HG03460 (cell line): Measurements from ENCODE around the gene ARHGEF10L.

ENCODE experiments used
- ATAC-seq: cut with Tn5 transposase; IDR thresholded peaks from one replicate; pipeline ENCODE4 v1.9.1; 2021; ENCODE audit not compliant: unreplicated experiment

ARHGEF10L gene

DNA sequence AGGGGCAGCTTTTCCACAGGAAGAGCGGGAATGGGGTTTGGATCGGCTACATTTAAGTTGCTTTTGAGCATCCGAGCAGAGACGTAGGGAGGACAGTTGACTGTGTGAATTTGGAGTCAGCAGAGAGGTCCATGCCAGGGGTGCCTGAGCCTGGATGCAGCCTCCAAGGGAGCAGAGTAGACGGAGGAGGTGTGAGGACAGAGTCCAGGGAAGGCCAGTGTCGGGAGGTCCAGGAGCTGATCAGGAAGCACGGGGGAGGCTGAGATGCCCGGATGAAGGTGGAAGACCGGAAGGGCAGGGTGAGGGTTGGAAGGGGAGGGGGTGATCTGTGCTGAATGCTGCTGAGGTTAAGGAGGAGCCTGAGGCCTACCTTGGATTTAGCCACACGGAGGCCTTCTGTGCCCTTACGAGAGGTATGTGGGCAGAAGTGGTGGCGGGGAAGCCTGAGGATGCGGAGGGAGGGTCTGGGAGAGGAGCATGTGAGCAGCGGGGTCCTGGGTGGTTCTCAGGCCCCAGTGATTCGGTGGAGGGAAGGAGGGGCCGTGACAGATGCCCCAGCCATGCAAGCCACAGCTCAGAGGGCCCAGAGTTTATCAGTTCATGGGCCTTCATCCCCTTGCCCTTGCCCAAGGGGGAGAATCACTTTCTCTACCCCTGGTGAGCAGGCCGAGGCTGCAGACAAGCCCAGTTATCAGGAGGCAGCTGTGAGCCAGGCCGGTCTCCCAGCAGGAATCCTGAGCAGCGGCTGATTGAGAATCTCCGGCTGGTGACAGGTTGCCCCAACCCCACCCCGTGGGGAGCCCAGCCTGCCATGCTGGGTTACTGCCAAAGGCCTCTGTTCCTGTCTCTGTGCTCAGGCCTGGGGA, 161.7 kb downstream of the ARHGEF10L start:
- ATAC-seq: no peak

DNA sequence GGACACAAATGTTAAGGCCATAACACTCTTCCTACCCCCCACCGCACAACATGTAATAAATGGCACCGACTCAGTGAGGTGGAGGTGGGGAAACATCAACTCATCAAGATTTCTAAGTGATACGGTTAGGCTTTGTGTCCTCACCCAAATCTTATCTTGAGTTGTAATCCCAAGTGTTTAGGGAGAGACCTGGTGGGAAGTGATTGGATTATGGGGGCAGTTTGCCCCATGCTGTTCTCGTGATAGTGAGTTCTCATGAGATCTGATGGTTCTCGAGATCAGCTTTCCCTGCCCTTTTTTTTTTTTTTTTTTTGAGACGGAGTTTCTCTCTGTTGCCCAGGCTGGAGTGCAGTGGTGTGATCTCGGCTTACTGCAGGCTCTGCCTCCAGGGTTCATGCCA, 164.7 kb downstream of the ARHGEF10L start:
- no peak for ATAC-seq

DNA sequence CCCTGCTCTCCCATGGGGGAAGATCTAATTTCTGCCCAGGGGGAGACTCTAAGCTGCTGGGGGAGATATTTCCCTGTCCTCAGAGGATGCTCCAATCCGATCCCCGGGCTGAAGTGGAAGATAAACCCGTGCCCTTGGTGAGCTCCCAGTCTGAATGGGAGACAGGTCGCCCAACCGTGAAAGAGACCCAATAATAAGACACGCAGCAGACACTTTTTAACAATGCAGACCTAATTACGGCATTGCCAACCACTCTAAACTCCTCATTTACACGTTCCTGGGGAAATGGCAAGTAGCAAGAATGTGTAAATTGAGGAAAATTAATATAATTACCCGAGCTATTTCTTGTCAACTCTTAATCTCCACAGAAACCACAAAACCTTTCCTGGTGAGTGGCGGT, 166.9 kb downstream of the ARHGEF10L start:
- no peak for ATAC-seq

DNA sequence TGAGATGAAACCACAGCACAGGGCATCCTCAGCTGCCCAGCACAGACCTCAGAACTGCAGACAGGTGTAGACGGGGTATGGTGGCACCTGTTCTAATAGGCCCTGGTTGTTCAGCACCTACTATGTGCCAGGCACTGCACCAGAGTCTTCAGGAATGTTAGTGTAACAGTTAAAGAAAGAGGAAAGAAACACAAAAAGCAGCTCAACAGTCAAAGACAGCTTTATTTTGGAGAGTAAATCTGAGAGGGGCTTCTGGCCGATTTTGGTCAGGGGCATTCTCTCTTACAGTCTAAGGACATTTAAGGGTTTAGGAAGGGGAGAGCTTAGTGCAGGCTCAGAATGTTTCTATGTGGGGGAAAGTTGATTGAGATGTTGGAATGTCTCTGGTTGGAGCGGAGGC, 170.5 kb downstream of the ARHGEF10L start:
- ATAC-seq: no peak

DNA sequence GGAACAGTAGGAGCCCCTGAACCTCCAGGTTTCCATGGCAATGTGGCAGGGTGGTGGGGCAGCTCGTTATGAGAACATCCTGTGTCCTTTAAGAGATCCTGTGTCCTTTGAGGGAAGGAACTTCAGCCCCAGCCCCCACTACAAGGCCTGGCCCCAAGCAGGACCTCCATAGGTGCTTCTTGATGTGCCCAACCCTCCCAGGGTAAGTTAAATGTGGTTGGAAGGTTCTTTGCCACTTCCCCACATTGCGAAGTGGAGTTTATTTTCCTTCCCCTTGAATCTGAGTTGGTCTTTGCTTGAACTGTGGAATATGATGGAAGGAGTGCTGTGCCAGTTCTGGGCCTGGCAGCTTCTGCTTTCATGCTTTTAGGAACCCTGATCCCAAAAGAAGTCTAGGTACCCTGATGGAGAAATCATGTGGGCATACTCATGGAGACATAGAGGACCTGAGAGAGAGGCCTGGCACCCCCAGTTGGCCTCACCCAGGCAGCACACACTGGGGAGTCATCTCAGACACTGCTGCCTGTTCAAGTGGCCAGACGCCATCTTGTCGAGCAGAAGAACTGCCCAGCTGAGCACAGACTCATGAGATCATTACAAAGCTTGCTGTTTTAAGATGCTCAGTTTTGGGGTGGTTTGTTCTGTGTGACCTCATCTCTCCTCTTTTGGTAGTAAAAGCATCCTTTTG, 171.5 kb downstream of the ARHGEF10L start:
- no peak for ATAC-seq

DNA sequence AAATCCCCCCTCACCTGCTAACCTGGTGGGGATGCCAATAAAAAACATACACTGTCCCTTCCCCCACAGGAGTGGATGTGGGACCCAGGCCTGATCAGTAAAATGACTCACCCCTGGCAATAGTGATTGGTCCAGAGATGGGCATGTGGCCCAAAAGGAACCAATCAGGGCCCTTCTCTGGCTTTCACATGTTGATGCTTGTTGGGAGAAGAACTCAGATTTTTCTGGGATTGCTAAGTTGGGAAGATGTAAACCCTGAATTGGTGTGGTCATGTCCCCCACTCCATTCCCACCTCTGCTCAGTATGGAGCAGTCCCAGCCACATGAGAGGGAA, 172.0 kb downstream of the ARHGEF10L start:
- ATAC-seq: no peak

DNA sequence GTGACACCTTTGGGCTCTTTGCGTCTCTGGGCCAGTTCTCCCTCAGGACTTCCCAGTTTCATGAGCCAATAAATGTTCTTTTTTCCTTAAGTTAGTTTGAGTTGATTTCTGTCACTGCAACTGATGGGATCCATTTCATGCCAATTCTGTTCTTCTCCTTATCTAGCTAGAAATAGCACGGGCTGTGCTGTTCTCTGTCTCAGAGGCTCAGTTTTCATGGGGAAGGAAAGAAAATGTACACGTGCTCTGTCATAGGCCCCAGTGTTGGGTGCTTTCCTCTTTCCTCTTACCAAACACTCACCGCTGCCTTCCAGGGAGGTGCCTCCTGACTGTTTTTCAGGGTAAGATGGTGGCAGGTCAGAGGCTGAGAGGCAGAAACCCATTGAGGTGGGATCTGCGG, 172.4 kb downstream of the ARHGEF10L start:
- ATAC-seq: no peak

DNA sequence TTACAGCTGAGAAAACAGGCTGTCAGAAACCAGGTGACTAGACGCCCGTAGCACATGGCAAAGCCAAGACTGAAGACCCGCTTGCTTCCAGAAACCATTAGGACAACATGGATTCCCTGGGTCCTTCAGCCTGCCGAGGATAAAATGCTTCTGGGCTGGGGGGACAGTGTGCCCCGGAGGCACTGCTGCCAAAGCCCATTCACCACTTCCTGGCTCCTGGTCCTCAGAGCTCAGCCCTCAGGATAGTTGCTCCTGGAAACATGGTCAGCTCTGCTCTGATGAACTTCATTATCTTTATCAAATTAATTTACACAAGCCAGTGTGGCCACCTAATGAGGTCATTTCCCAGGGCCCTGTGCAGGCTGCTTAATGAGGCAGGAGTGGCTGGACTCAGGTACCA, 174.5 kb downstream of the ARHGEF10L start:
- no peak for ATAC-seq

DNA sequence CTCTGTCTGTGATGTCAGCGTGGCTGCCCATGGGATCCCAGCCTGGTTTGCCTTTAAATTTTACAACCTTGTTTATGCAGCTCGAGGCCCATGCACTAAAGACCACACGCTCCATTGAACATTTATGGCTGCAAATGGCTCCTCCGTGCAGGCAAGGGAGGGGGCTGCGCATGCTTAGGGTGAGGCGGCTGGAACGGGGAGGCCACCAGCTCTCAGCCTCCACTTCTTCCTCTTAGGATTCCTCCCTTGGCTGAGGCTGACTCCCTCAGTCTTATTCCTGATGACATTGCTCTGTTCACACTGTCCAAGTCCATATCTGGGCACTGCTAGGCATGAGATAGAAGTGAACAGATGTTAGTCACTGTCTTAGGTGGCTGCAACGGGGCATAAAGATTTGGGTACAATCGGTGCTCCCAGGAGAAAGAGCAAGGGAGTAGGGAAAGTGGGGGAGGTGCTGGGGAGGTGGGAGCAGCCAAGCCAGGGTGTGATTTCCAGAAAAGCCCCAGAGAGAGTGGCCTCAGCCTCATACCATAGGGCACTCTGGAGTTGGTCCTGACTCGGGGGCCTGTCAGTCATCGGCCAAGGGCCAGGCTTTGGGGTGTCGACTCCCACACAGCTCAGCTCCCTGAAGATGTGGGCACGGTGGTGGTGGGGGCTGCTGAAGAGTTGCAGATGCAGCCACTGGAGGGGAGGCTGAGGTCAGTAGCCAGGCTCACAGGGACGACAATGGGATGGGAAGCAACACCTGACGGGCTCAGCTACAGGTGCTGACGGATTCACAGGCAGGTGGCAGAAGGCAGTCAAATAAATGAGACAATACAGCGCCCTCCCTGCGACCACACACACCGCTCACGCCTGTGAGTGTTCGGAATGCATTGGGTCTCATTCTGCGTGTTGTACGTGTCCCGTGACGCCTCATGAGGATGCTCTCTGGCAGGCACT, 178.4 kb downstream of the ARHGEF10L start:
- no peak for ATAC-seq

DNA sequence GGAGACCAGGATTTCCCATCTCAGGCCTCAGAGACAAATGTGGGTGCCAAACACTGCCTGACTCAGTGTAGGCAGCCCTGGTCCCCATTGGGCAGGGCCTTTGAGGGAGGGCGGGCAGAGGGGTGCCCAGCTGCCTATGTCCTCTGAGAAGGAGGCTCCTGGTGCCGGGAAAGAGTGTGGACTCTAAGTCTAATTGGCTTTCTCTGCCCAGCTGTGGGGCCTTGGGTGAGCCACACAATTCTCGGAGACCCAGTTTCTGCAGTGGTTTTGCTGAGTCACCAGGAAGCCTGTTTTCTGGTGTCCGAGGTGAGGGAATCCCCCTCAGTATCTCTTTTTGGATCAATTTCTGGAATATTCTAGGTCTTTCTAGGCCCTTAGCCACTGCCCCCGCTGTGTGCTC, 180.4 kb downstream of the ARHGEF10L start:
- no peak for ATAC-seq

DNA sequence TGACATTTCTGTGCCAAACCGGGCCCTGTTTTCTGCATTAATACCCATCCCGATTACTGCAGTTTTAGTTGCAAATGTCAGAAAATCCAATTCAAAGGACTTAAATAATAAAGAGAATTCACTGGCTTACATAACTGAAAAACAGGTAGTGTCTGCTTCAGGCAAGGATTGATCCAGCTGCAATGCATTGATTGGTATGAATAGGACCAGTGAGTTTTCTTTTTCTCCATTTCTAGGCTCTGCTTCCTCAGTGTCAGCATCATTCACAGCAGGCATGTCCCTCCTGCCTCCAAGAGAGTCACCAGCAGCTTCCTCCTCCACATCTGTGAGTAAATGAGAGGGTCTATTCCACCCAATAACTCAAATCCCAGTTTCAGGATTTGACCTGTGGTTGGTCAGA, 181.9 kb downstream of the ARHGEF10L start:
- no peak for ATAC-seq

DNA sequence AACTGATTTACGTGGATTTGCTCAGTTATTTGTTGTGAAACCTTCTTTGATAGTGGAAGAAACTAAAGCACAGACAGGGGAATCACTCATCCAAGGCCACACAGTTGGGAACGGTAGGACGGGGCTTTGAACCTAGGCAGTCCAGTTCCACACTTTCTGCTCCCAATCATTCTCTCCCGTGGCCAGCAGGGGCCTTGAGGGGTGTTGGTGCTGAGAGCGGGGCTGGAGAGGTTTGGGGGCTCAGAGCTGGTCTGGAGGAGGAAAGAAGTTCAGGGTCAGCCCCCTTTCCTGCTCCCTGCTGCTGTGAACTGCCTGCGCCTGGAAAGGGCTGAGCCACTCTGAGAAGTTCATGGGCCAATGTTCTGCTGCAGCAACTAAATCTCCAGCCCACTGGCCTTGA, 184.2 kb downstream of the ARHGEF10L start:
- ATAC-seq: no peak

DNA sequence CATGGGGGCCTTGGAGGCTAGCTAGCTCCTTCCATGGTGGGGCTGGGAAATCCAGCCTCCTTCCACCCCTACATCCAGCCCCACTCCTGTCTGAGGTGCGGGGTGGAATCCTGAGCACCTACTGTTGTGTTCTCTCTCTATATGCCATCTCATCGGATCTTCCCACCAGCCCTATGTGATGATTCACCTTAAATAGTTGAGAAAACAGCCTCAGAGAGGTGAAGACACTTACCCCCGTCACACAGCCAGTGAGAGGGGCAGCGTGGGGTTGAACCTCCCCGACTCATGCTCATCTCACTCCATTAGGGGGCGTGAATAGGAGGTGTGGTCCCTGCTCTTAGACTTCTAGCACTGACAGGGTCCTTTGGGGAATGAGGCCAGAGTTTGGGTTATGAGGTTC, 184.7 kb downstream of the ARHGEF10L start:
- no peak for ATAC-seq

DNA sequence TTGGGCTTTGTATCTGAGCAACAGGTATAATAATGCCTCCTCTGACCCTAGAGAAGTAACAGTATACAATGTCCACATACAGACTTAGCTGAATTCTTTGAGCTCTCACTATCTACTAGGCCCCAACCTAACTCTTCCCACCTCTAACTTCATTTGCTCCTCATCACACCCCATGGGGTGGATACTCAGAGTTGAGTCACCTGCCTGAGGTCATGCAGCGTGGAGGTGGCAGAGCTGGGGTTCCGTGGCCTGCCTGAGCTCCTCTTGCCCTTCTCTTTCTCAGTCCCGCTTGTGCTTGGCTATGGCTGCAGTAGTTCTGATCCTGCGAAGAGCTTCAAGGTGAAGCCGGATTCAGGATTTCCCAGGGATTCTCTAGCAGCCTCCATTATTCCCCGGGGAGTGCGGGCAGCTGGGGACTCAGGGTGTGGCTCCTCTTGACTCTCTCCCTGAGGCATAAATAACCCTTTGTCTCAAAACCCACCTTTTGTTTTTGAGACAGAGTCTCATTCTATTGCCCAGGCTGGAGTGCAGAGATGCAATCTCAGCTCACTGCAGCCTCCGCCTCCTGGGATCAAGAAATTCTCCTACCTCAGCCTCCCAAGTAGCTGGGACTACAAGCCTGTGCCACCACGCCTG, 185.7 kb downstream of the ARHGEF10L start:
- ATAC-seq: no peak

DNA sequence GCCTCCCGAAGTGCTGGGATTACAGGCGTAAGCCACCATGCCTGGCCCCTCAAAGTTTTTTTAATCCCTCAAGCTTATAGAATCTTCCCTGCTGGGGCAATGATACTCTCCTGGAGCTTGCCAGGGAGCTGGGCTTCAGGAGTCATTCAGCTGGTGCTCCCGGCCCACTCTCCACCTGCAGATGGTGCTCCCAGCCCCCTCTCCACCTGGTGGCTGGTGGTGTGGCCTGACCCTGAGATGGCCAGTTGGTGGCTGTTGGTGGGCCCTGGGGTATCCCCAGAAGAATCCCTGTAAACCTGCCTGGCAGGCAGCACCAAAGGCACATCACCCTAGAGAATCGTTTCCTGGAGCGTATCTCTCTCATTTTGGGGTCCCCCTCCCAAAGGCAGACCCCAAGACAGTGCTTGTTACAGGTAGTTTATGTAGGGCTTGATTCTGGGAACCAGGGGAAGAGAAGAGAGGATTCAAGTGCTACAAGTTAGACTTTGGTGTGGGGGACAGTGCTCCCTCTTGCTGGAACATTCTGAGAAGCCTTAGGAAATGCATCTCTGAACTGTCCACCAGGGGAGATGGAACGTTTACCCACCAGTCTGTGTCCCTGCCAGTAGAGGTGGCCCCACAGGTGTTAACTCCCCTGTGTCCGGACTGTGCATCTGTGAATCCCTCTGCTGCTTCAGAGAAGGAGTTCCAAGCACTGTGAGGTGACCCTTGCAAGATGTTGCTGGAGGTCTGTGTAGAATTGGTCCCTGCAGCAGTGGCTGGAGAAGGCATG, 186.5 kb downstream of the ARHGEF10L start:
- ATAC-seq: no peak

DNA sequence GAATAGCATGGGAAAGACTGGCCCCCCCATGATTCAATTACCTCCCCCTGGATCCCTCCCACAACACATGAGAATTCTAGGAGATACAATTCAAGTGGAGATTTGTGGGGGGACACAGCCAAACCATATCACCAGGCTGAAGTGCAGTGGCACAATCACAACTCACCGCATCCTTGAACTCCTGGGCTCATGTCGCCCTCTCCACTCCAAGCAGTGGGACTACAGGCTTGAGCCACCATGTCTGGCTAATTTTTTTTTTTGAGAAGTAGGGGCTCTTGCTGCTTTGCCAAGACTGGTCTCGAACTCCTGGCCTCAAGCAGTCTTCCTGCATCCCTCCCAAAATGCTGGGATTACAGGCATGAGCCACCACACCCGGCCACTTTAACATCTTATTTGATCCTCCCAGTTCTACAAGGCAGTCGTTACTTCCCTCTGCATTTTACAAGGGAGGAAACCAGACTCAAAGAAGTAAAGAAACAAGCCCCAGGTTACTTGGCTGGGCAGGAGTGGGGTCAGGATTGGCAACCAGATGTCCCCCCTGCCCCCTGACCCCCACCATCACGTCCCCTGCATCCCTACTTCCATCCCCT, 188.7 kb downstream of the ARHGEF10L start:
- ATAC-seq: no peak

DNA sequence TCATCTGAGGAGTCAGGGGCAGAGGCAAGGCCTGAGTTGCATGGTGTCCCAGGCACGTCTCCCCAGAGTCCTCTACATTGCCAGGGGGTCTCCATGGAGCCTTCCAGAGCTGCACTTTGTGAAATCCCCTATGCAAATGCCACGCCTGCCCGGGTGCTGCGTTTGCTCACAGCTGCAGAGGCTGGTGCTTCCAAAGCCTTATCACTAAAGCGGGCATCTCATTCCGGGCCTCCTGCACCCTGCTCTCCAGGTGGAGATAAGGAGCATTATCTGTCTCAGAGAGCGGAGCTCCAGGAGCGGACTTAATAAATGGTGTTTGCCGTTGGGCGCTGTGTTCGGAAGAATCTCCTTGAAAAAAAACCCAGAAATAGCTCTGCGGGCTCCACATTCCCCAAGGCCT, 189.8 kb downstream of the ARHGEF10L start:
- ATAC-seq: no peak

DNA sequence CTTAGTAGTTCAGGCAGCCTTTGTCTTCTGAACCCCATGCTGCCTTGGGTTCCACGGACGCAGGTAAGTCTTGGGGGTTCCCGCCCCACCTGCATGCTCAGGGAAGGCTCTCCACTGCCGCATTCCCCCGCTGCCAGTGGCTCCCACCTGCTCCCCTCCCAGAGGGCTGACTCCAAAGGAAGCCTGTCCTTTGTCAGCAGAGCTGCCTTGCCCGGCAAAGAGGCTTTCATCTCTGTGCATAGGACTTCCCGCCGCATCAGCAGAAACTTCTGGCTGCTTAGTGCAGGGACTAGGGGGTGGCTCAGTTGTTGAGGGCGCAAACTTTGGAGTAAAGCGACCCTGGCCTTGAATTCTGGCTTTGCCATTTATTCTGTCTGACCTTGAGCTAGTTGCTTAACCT, 190.4 kb downstream of the ARHGEF10L start:
- no peak for ATAC-seq

DNA sequence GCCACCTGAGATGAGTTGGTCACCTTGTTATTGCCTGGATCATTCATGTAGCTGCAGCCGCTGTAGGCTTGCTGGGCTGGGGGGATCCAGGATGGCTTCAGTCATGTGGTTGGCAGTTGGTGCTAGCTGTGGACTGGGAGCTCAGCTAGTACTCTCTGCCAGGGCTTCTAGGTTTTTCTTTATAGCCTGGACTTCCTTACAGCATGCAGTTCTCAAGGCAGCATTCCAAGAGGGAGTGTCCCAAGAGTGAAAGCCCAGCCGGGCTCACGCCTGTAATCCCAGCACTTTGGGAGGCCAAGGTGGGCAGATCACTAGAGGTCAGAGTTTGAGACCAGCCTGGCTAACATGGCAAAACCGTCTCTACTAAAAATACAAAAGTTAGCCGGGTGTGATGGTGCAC, 192.0 kb downstream of the ARHGEF10L start:
- ATAC-seq: no peak

DNA sequence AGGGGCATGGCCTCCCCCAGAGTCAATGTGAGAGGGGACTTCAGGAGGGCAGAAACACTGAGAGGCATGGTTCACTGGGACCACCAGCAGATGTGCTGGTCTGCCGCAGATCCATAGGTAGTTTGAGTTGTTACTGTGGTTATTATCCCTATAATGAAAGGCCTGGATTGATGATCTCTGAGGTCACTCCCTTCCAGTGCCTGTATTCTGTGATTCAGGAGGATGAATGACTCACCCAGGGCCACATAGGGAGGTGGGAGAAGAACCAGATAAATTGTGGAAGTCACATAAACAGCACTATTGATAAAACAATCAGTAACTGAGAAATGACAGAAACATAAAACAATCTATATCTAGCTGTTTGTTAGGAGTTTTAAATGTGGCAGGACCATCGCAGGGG, 193.0 kb downstream of the ARHGEF10L start:
- no peak for ATAC-seq
